K562 (cell line): ENCODE measurements around the gene WDR45. TPM values are rescaled to one million over a fixed set of nuclear protein-coding genes. Genes with fewer than 3 reads are reported as not detected.

Source experiments
- CCAR2 ChIP-seq: fragments of 200-400 bp; formaldehyde crosslinking; IDR thresholded peaks from 2 replicates; pipeline ENCODE4 v1.6.1; 2017; ENCODE audit warnings: mild to moderate bottlenecking, low read depth, low read length
- CEBPG ChIP-seq, 3 experiments: fragments of 200-800 bp in 1 of 3; sonication (Bioruptor generic) in 1 of 3; sonication (generic) in 1 of 3; formaldehyde crosslinking in 1 of 3; IDR thresholded peaks in 2 of 3; conservative IDR thresholded peaks in 1 of 3; 2 replicates each; pipeline versions ENCODE4 v1.6.1 to v1.8.0; 2016 to 2022; ENCODE audit warnings: missing compliant biosample characterization in 2 of 3, missing genetic modification characterization in 2 of 3, mild to moderate bottlenecking in 1 of 3, missing genetic modification reagents in 1 of 3
- HEY1 ChIP-seq: fragments of 250-450 bp; sonication (Bioruptor Pico); IDR thresholded peaks from 2 replicates; pipeline ENCODE4 v1.5.0; 2020; ENCODE audit warnings: mild to moderate bottlenecking, moderate library complexity, borderline replicate concordance
- NCOA4 ChIP-seq: fragments of 450-650 bp; IDR thresholded peaks from 2 replicates; pipeline ENCODE4 v1.6.1; 2018; ENCODE audit warnings: mild to moderate bottlenecking; ENCODE audit not compliant: partially characterized antibody
- polyA plus RNA-seq, 8 experiments: library from polyadenylated mRNA; depleted of rRNA in 4 of 8; stranded (reverse) in 5 of 8; unstranded in 3 of 8; fragments of >200 nt; fragmentation: Nextera tagmentation in 2 of 8; fragmentation: Illumina TruSeq in 1 of 8; extraction: Ambion mirVana in 2 of 8; extraction: Trizol in 1 of 8; gene quantifications; 2 replicates each; pipeline versions ENCODE4 v1.2.1 to v1.2.3, GENCODE V29; 2011 to 2014; ENCODE audit warnings: inconsistent platforms in 1 of 8, missing spikeins in 1 of 8
- total RNA-seq, 7 experiments: library from RNA; depleted of rRNA in 6 of 7; stranded (reverse); fragments of >200 nt in 6 of 7; fragmentation: Illumina TruSeq in 2 of 7; extraction: Trizol in 2 of 7; gene quantifications; 2 replicates each; pipeline versions ENCODE4 v1.2.1 to v1.2.3, GENCODE V29; 2011 to 2021; ENCODE audit warnings: low replicate concordance in 1 of 7
- TF ChIP-seq, protein P1 (sequence below): sonication (generic); formaldehyde crosslinking; IDR thresholded peaks from 2 replicates; pipeline ENCODE4 v1.8.1; 2023; ENCODE audit warnings: mild to moderate bottlenecking, missing genetic modification reagents

The WDR45 gene
- total and polyA plus RNA-seq, 9 of the 15 experiments (the other 6 are each of a cell fraction or from before 2014, with no cell fraction given), result 19.4 to 136 (median 59.7) TPM

DNA sequence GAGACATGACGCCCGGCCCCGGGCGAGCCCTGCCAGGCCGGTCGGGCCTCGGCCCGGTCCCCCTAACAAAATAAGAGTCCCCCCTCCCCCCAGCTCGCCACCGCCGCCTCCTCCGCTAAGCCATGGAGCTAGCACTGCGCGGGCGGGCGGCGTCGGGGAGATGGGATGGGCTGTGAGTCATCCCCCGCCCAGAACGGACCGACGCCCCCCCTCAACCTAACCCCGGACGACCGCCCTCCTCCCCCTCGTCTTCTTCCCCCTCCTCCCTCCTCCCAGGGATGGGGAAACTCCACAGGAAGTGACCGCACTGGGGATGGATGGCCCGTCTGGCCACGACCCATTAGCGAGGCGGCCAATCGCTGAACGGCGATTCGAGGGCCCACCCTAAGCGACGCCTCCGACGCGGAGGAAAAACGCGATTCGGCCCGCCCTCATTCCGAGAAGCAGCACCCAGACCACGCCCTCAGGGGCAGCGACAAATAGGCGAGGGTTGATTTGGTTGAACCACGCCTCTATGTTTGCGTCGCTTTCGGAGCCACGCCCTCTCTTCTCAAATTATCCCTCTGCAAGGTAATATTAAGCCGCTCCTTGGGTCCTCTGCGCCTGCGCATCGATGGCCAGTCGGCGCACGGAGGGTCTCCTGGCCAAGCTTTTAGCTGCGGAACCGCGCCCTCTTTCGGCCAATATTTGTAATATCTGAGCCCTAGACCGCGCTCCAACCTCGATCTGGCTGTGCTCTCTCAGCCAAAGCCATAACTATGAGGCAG, 36.3 kb downstream of the WDR45 start, which contains the start of gene TFE3 (continued):
- TF ChIP-seq CEBPG (CRISPR knock-in tag; IDR thresholded peaks at IDR 0.05) (no peak), CEBPG (tag; conservative IDR thresholded peaks at IDR 0.05 in 1 of 2, IDR thresholded peaks at IDR 0.05 in 1 of 2) (no peak), NCOA4 (no peak), HEY1 (CRISPR knock-in tag) (no peak), CCAR2 (no peak)
- TF ChIP-seq, protein P1, sequence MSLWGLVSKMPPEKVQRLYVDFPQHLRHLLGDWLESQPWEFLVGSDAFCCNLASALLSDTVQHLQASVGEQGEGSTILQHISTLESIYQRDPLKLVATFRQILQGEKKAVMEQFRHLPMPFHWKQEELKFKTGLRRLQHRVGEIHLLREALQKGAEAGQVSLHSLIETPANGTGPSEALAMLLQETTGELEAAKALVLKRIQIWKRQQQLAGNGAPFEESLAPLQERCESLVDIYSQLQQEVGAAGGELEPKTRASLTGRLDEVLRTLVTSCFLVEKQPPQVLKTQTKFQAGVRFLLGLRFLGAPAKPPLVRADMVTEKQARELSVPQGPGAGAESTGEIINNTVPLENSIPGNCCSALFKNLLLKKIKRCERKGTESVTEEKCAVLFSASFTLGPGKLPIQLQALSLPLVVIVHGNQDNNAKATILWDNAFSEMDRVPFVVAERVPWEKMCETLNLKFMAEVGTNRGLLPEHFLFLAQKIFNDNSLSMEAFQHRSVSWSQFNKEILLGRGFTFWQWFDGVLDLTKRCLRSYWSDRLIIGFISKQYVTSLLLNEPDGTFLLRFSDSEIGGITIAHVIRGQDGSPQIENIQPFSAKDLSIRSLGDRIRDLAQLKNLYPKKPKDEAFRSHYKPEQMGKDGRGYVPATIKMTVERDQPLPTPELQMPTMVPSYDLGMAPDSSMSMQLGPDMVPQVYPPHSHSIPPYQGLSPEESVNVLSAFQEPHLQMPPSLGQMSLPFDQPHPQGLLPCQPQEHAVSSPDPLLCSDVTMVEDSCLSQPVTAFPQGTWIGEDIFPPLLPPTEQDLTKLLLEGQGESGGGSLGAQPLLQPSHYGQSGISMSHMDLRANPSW (CRISPR knock-in tag), result no peak
